NT2/D1 (cell line): ENCODE data around the gene EDC3.

ENCODE experiments used
- SUZ12 ChIP-seq: IDR thresholded peaks from 2 replicates; pipeline ENCODE4 v1.6.1; 2011; ENCODE audit not compliant: insufficient read length, insufficient read depth; ENCODE audit errors: extremely low read depth
- YY1 ChIP-seq: IDR thresholded peaks from 2 replicates; pipeline ENCODE4 v1.6.1; 2011; ENCODE audit not compliant: insufficient read length, insufficient read depth
- ZNF274 ChIP-seq: IDR thresholded peaks from 2 replicates; pipeline ENCODE4 v1.6.1; 2011; ENCODE audit warnings: mild to moderate bottlenecking, low read depth, low read length

GRCh38 chr15:74676801-74677200 is 19.0 kb downstream of the EDC3 start:
- TF ChIP-seq SUZ12 (no peak), YY1 (no peak), ZNF274 (no peak)
